HG02678 (cell line): ENCODE results near the gene USP15.

Experiments used
- ATAC-seq: cut with Tn5 transposase; IDR thresholded peaks from one replicate; pipeline ENCODE4 v1.9.1; 2021; ENCODE audit warnings: mild to moderate bottlenecking, moderate library complexity; ENCODE audit not compliant: unreplicated experiment

USP15 gene

DNA sequence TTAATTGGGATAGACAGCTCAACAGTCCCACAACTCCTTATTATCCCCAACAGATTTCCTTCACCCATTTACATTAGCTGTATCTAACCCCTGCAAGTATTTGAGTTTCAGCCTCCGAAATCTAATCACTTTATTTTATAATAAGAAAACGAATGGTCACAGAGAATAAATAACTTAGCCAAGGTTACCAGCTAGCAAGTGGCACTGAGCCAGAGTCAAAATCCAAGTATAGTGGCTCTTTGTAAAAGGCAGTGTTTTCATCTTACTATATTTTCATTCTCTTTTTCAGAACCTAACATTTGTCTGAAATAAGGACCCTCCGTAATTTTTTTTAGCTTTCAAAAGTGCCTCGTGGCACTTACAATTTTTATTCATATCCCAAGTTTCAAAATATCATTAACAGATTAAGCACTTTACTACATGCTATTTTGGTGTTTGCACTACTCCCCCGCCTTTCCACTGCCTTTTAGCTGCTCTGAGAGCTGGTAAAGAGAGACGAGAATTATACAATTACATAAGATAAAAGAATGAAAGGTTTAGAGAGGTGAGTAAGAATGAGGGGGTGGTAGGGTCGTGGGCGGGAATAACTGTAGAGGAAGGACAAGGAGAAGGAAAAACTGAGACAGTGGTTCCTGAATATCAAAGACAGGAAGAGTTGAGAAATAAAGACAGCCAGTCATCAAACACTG is 3.7 kb upstream of the USP15 start:
- ATAC-seq, result no peak

DNA sequence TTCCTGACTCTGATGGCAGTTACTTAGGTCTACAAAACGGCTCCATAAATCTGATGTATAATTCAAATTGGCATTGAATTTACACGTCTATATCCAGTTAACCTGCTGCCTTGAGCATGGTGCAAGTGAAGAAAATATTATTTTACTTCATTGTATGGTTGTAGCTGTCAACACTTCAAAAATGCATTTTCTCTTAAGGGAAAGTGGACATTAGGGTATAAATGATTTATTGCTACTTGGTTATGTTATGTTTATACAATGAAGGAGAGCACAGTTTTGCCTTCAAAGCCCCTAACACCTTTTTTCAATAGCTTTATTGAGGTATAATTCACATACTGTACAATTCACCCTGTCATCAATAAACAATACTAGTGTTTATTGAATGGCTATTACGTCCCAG is 2.0 kb upstream of the USP15 start:
- no peak for ATAC-seq

DNA sequence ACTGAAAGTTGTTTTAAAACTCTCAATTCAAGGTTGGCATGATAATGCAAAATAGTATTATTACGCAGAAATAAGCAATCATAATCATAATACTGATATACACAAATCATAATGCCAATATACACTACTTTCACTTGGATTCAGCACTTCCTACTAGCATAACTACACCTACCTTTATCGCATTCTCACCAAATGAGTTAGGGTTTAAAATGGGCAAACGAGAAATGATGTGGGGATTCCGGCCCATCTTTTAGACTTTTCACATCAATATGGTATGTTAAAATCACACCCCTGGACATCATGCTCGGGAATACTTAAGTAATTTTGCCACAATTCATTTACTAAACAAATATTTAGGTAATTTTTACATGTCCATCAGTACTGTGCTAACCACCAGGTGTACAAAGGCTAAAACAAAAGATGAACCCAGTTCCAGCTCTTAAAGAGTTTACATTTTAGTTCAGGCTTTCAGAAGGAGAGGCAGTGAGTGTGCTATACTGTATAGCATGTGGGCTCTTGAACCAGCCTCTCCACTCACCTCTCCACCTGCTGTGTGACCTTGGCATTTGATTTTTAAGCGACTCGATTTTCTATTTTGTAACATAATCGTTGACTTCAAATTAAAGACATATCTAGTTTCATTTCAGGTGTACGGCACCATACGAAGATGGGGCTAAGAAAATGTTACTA is 1.1 kb upstream of the USP15 start:
- ATAC-seq, result no peak

DNA sequence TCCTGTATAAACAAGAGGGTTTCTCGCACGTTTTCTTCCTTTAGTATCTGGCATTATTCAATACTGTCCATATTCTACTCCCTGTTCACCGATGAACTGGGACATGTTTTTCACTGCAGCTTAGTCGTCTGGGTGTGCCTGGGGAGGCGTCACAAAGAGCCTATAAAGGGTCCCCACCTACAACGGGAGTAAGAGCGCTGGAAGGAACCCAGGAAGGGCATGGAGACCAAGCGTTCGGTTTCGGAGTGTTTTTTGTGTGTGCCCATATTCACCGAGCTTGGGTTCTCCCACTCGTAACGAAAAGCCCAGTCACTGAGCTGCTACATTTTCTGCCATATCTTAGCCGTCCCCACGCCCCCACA is 592 bp upstream of the USP15 start:
- ATAC-seq, result peak; percentile 7

DNA sequence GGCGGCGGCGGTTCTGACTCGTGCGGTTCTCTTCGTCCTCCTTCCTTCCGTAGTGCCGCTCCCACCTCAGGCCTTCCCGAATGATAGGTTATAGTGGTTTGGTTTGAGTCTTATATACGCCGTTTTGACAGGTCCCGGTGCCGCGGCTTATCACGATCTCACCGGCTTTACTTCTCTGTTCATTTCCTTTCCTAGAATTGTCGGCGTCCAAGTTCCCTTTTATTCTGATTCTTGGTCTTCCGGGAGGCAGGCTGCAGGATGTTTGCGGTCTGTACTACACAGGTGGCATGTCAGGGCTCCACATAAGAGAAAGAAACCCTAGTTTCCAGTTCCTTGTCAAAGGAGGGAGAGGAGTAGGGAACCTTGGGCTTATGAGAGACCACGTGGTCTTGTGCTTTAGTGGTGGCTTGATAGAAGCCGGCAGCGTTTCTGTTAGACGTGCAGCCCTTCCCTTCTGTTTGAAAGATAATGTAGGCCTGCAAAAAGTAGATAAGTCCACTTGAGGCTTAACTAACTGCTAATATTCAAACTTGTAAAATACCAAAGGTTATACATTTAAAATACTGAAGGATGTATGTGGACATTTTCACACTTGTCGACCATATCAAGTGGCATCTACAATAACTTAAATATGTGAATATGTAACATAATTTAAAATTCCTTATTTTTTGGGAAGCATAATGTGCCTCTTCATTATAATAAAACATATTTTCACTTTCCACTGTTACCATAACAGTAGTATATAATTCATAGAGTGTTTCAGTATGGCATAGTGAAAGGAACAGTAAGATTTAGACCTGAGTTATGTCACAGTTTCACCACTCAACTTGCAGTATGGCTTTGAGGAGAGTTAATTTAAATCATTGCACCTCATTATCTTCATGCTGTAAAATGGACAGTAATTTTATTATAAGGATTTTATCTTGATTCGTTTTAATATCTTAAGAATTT is 804 bp downstream of the USP15 start:
- peak; percentile 48 for ATAC-seq

DNA sequence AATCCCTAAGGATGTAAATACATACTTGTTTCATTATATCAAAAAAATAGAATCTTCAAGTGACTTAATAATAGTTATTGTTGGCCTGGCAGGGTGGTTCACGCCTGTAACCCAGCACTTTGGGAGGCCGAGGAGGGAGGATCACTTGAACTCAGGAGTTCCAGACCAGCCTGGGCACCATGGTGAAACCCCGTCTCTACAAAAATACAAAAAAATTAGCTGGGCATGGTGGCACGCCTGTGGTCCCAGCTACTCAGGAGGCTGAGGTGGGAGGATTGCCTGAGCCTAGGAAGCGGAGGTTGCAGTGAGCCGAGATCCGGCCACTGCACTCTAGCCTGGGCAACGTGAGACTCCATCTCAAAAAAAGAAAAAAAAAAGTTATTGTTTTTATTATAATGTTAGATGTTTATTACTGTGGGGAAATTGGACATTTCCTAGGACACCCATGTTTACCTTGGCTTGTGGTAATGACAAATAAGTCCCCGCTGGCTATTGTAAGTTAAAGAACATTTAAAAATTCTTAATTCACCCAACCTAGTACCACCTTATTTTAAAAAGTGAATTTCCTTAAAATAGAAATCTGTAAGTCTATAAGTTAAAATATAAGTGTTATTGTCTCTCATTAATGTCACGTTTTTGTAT is 1.8 kb downstream of the USP15 start:
- no peak for ATAC-seq

DNA sequence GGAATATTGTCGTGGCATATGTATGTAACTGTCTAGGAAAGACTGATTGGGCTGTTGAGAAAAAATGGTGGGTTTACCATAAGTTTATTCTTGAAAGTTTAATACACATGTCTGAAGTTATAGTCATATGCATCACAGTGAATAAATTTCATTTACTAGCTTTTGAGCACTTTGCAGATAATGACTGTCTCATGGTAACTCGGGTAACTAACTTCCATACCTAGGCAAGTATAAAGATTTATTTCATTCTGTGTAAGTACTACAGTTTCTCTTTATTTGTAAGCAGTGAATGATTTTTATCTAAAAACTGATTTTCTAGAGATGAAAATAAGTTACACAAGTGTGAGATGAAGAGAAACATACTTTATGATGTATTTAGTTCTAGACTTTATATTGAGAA is 3.0 kb downstream of the USP15 start:
- no peak for ATAC-seq

DNA sequence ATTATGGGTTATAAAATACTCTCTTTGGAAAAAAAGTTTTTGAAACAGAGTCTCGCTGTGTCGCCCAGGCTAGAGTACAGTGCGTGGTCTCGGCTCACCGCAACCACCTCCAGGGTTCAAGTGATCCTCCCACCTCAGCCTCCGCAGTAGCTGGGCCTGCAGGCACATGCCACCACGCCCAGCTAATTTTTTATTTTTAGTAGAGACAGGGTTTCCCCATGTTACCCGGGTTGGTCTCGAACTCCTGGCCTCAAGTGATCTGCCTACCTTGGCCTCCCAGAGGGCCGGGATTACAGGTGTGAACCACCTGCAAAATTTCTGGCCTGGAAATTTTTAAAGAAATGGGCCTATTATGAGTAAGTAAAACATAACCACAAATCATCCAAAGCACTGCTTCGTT is 3.8 kb downstream of the USP15 start:
- no peak for ATAC-seq

DNA sequence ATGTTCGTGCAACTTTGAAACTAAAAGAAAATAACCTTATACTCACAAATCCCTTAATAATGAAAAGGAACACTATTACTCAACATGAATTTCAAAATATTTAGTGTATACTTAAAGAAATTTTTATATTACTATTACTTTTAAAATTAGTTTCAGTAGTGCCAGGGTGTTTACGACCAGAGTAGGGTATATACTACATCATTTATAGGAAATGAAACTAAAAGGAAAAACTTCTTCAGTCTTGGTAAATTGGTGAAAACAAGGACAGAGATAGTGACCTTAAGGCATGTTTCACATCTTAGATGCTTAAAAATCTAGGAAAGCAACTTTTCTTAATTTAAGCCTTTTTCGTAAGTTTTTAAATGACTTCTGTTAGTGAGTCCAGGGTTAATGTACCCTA is 4.5 kb downstream of the USP15 start:
- no peak for ATAC-seq

DNA sequence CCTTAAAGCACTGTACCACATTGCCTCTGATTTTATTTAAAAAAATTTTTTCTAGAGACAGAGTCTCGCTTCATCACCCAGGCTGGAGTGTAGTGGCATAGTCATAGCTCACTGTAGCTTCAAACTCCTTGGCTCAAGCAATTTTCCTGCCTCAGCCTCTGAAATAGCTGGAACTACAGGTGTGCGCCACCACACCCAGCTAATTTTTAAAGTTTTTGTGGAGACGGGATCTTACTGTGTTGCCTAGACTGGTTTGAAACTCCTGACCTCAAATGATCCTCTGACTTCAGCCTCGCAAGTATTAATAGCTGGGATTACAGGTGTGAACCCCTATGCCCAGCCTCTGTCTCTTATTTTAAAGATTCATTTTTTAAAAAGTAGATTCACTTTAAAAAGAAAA is 5.3 kb downstream of the USP15 start:
- no peak for ATAC-seq

DNA sequence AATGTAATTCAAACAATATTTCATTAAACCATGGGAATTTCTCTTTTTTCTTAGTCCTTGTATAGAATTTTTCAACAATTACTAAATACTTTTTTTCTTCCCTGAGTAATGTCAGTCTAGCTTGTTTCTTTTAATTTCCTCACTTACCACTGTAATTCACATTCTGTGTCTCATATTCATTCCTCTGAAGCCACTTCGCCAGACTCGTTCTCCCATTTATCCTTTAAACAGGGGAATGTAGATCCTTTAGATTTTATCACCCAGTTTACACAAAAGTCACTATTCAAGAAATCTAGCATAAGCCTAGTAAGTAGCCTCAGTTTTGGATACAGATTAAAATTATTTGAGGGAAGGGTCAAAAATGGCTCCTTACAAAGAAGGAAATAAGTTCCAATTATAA is 6.8 kb downstream of the USP15 start:
- no peak for ATAC-seq

DNA sequence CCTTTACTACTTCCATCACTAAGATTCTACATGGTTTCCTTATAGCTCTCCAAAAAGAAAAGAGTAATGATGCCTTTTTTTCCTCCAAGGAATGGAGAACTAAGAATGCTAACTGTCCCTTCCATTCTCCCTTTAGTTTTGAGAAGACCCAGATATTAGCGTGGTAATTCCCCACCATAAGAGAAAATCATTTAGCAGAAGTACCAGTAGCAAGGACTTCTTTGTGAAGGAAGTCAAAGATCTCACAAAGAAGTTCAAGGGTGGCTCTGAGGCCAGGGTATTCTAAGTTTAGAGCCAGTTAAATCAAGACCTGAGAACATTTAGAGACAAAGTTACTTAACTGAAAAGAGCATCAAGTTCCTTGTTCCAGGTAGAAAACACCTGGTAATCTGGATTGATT is 7.3 kb downstream of the USP15 start:
- peak; percentile 52 for ATAC-seq

DNA sequence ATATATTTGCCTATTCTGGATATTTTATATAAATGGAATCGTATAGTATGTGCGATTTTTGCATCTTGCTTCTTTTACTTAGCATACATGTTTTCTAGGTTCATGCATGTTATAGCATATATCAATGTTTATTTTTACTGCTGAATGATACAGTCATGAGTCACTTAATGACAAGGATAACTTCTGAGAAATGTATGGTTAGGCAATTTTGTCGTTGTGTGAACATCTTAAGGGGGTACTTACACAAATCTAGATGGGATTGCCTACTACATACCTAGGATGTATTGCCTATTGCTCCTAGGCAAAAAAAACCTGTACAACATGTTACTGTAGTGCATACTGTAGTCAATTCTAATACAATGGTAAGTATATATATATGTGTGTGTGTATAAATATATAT is 8.8 kb downstream of the USP15 start:
- ATAC-seq, result no peak

DNA sequence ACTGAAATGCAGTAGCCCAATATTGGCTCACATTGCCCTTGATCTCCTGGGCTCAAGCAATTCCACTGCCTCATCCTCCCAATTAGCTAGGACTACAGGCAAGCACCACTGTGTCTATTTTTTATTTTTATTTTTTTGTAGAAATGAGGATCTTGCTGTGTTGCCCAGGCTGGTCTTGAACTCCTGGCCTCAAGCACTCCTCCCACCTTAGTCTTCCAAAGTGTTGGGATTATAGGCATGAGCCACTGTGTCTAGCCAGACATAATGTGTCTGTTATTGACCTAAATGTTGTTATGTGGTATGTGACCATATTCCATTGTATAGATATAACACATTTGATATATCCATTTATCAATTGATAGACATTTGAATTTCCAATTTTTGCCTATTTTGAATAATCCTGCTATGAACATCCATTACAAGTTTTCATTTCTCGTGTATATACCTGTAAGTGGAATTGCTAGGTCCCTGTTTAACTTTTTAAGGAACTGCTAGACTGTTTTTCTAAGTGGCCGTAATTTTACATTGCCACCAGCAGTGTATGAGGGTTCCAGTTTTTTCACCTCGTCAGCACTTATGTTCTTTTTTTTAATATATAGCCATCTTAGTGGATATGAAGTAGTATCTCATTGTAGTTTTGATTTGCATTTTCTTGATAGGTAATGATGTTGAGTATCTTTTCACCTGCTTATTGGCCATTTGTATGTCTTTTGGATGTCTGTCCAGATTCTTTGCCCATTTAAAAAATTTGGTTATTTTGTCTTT is 9.4 kb downstream of the USP15 start:
- ATAC-seq, result no peak

DNA sequence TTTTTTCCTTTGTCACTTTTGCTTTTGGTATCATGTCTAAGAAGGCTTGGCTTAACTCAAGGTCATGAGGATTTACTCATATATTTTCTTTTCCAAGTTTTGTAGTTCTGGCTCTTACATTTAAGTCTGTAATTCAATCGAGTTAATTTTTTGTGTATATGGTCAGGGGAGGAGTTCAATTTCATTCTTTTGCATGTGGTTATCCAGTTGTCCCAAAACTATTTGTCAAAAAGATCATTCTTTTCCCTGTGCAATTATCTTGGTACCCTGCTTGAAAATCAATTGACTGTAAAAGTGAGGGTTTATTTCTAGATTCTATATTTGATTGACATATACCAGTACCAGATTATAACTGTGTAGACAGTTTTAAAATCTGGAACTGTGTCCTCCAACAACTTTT is 10.2 kb downstream of the USP15 start:
- ATAC-seq, result no peak

DNA sequence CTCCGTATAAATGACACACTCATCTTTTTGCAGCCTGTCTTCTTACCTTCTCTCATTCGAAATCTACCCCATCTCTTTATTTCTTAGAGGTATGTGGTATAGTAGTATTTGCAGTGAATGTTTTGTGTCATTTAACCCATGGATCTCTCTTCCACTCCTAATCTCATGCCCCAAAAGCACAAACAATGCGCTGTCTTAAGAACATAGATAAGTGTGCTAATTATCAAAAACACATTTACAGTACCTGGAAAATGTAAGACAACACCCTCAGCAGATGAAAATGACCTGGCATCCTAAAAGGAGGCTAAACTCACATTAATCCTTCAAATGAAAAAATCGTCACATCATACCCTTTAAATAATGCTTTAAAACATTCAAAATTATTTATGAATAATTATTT is 10.7 kb downstream of the USP15 start:
- no peak for ATAC-seq

DNA sequence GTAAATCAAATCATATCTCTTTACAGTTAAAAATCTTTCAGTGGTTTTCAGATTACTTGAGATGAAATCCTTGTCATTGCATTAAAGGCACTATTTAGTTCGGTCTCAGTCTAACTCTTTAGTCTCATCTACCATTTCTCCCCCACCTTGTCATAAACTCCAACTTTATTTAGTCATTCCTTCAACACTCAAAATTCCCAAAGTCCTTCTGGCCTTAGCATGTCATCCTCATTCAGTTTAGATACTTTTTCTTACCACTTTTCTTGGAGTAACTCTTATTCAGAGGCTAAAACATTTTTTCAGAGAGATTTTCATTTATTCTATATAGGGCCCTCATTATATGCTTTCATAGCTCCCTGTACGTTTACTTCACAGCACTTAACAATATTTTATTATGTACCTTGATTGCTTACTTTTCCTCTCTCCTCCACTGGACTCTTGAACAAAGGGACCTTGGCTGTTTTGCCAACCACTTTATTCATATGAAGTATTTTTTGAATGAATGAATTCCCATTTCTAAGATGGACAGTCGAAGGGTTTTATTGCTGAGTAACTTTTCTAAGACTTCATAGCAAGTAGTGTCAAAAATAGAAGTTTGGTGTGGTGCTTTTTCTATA is 12.8 kb downstream of the USP15 start:
- ATAC-seq, result no peak

DNA sequence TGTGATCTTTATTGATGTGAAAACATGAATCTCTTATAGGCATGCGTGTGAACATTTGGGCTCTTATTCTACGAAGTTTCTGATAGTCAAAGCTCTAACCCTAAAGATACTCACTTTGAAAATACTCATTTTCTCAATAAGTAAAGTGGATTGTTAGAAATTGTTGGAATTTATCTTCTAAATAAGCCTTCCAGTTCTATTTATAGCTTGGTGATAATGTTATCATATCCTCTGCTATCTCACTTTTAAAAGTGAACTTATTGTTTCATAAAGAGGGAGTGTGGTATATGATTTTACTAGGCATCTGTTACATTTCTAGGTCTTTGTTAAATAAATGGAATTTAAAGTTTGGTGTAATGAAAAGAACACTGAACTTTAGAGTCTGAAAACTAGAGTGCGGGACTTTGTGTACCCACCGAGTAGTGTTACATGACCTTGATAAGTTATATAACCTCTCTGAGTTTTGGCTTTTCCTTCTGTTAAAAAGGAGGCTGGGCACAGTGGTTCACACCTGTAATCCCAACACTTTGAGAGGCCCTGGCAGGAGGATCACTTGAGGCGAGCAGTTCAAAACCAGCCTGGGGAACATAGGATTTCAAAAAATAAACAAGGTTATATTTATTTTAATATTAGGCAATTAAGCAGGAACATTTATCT is 13.6 kb downstream of the USP15 start:
- no peak for ATAC-seq

DNA sequence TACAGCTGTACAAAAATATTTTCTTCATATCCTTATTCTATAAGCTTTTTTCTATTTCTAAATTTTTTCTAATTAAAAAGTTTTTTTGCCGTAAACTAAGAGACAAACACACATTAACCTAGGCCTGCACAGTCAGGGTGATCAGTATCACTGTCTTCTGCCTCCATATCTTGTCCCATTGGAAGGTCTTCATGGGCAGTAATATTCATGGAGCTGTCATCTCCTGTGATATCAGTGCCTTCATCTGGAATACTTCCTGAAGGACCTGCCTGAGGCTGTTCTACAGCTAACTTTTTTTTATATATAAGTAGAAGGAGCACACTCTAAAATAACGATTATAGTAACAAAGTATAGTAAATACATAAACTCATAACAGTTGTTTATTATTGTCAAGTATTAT is 17.8 kb downstream of the USP15 start:
- ATAC-seq, result no peak

DNA sequence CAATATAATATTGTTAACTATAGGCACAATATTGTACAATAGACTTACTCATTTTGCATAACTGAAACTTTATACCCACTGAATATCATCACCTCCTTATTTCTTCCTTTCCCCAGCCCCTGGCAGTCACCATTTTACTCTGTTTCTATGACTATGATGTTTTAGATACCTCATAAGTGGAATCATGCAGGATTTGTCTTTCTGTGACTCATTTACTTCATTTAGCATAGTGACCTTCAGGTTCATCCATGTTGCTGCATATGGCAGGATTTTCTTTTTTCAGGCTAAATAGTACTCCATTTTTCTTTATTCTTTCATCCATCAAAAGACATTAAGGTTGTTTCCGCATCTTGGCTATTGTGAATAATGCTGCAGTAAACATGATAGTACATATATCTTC is 18.9 kb downstream of the USP15 start:
- ATAC-seq, result no peak
